Lung (tissue), 12 donors: ENCODE results near the gene ALK. TPM values are rescaled to one million over a fixed set of nuclear protein-coding genes. Genes with fewer than 3 reads are reported as not detected.

Source experiments
- ATAC-seq: fragments of 200-7000 bp; cut with Tn5 transposase; one replicate; pipeline ENCODE4 v1.9.1; 2020; ENCODE audit warnings: moderate number of reproducible peaks; ENCODE audit not compliant: insufficient read depth, low FRiP score
- DNase-seq, 3 donors: peaks; one replicate each; pipeline ENCODE4 v3.0.0-alpha.2; 2013 to 2017
- H3K27ac ChIP-seq, 2 donors: one replicate each; pipeline ENCODE4 v1.5.1; 2013; ENCODE audit warnings: mild to moderate bottlenecking in 2 of 2, moderate library complexity in 2 of 2, control low read depth in 1 of 2, inconsistent platforms in 1 of 2, low read depth in 1 of 2, low read length in 1 of 2
- H3K27me3 ChIP-seq, 3 donors: one replicate each; pipeline ENCODE4 v1.5.1; 2013; ENCODE audit warnings: low read length in 2 of 3; ENCODE audit not compliant: control insufficient read depth in 3 of 3, insufficient read depth in 3 of 3
- H3K36me3 ChIP-seq, 4 donors: one replicate each; pipeline ENCODE4 v1.5.1; 2013; ENCODE audit warnings: low read length in 4 of 4, mild to moderate bottlenecking in 1 of 4, moderate library complexity in 1 of 4; ENCODE audit not compliant: control insufficient read depth in 4 of 4, insufficient read depth in 4 of 4
- H3K4me1 ChIP-seq, 5 donors: one replicate each; pipeline ENCODE4 v1.5.1; 2013; ENCODE audit warnings: low read length in 5 of 5, mild to moderate bottlenecking in 2 of 5, moderate library complexity in 1 of 5; ENCODE audit not compliant: control insufficient read depth in 5 of 5, insufficient read depth in 5 of 5
- H3K4me3 ChIP-seq: one replicate; pipeline ENCODE4 v1.5.1; 2013; ENCODE audit warnings: mild to moderate bottlenecking, control low read depth, moderate library complexity
- H3K9ac ChIP-seq, 2 donors: one replicate each; pipeline ENCODE4 v1.5.1; 2013; ENCODE audit warnings: low read length in 2 of 2, control low read depth in 1 of 2; ENCODE audit not compliant: insufficient read depth in 1 of 2
- H3K9me3 ChIP-seq, 4 donors: one replicate each; pipeline ENCODE4 v1.5.1; 2013; ENCODE audit warnings: low read length in 3 of 4, mild to moderate bottlenecking in 1 of 4, moderate library complexity in 1 of 4; ENCODE audit not compliant: control insufficient read depth in 4 of 4, insufficient read depth in 3 of 4
- WGBS, 2 donors: extraction: QIAGEN DNeasy Blood & Tissue Kit; methylation state at CpG; one replicate each; pipeline ENCODE4 v1.1.7; 2013; 5-methylcytosine and 5-hydroxymethylcytosine counted together
- polyA plus RNA-seq, 2 donors: library from polyadenylated mRNA; stranded (reverse); fragments of 200-250 nt; gene quantifications; one replicate each; pipeline ENCODE4 v1.2.1, GENCODE V29; 2013
- total RNA-seq, 2 donors: library from RNA; depleted of rRNA in 1 of 2; stranded (reverse); fragments of >200 nt in 1 of 2; gene quantifications; one replicate each; pipeline ENCODE4 v1.2.1, GENCODE V29; 2014 to 2021
- TF ChIP-seq, protein P1 (sequence below): IDR thresholded peaks from 2 replicates; pipeline ENCODE4 v1.5.1; 2012; ENCODE audit warnings: mild to moderate bottlenecking; ENCODE audit errors: control extremely low read depth, extremely low read depth
- donor health status: control.
- donor health status: control.
- donor health status: Bipolar disorder and iron deficiency.
- donor health status: healthy.
- donor health status: DM: yes; HTN: yes; CAD: no.

ALK gene
- total and polyA plus RNA-seq, 4 donors: 0.09 to 0.25 (median 0.10) TPM; not detected in 1

DNA sequence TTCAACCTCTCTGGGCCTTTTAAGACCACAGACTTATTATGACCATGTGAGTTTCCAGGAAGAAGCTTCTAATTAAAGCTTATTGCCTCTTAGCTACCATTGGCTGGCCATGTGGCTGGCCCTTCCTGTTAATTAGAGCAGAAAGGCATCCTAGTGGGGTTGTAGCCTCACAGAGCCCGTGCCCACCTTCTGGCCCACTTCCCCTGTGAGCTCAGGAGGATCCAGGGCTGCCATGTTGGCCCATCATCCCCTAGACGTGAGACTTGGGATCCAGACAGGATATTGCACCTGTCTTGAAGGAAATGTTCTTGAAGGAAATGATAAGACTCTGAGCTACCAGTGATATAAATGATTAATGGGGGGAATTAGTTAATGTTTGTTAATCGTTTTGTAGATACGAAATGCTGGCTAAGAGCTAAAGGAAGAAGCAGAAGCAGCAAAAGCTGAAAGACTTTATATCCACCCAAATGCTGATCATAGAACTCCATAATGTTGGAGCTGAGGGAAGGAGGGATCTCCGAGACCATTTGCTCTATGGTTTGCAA lies 550.7 kb downstream of the ALK start:
- no peak for DNase-seq
- Histone ChIP-seq H3K9ac (no peak overlapping the region), H3K27me3 (no peaks in the 10 kb centered on the region), H3K27ac (no peak overlapping the region), H3K9me3 (no peaks in the 10 kb centered on the region), H3K4me1 (no peaks in the 10 kb centered on the region), H3K4me3 (no peak overlapping the region), H3K36me3 (no peaks in the 10 kb centered on the region)
- TF ChIP-seq, protein P1, sequence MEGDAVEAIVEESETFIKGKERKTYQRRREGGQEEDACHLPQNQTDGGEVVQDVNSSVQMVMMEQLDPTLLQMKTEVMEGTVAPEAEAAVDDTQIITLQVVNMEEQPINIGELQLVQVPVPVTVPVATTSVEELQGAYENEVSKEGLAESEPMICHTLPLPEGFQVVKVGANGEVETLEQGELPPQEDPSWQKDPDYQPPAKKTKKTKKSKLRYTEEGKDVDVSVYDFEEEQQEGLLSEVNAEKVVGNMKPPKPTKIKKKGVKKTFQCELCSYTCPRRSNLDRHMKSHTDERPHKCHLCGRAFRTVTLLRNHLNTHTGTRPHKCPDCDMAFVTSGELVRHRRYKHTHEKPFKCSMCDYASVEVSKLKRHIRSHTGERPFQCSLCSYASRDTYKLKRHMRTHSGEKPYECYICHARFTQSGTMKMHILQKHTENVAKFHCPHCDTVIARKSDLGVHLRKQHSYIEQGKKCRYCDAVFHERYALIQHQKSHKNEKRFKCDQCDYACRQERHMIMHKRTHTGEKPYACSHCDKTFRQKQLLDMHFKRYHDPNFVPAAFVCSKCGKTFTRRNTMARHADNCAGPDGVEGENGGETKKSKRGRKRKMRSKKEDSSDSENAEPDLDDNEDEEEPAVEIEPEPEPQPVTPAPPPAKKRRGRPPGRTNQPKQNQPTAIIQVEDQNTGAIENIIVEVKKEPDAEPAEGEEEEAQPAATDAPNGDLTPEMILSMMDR: no peak
- 66% methylated on average over 5 of the region's 5 CpGs for WGBS, 2 donors
- ATAC-seq: no peak

- no peak for ATAC-seq
- H3K4me1 ChIP-seq: no peaks in the 10 kb centered on the region
- H3K9me3 ChIP-seq: no peaks in the 10 kb centered on the region
- H3K4me3 ChIP-seq: no peak overlapping the region
- 39 to 48% methylated on average over 4 of the region's 4 CpGs for WGBS, 2 donors
- no peak overlapping the region for H3K27ac ChIP-seq
- H3K36me3 ChIP-seq: no peaks in the 10 kb centered on the region
- no peaks in the 10 kb centered on the region for H3K27me3 ChIP-seq
- TF ChIP-seq, protein P1: no peak
- DNase-seq: no peak
- no peak overlapping the region for H3K9ac ChIP-seq
These were observed 551.2 kb downstream of the ALK start for GRCh38 chr2:29370173-29370572.

GRCh38 chr2:29368659-29369040 lies 552.7 kb downstream of the ALK start:
- no peak overlapping the region for H3K27ac ChIP-seq
- no peak overlapping the region for H3K4me3 ChIP-seq
- ATAC-seq: no peak
- H3K9me3 ChIP-seq: no peaks in the 10 kb centered on the region
- H3K4me1 ChIP-seq: no peaks in the 10 kb centered on the region
- 67 to 84% methylated on average over 3 of the region's 3 CpGs for WGBS, 2 donors
- H3K9ac ChIP-seq: no peak overlapping the region
- no peaks in the 10 kb centered on the region for H3K36me3 ChIP-seq
- TF ChIP-seq, protein P1: no peak
- H3K27me3 ChIP-seq: no peaks in the 10 kb centered on the region
- no peak for DNase-seq
